MM.1S (cell line): ENCODE results near the gene PTPRJ.
A peak's percentile ranks its signal among the peaks of the same experiment; 100 is the strongest.

ENCODE experiments used
- DNase-seq: peaks from one replicate; pipeline ENCODE4 v3.0.0-alpha.2; 2015
- H2AFZ ChIP-seq: fragments of 300-600 bp; sonication (generic); 2 replicates; pipeline ENCODE4 v1.6.0; 2016; ENCODE audit warnings: antibody characterized with exemption, low read length
- H3F3A ChIP-seq: fragments of 300-600 bp; sonication (generic); 2 replicates; pipeline ENCODE4 v1.6.1; 2016; ENCODE audit warnings: mild to moderate bottlenecking, antibody characterized with exemption, low read length, moderate library complexity, mixed read lengths; ENCODE audit not compliant: insufficient read depth
- H3K27ac ChIP-seq: fragments of 300-600 bp; sonication (generic); 2 replicates; pipeline ENCODE4 v1.5.1; 2016; ENCODE audit warnings: mild to moderate bottlenecking, low read length
- H3K27me3 ChIP-seq: fragments of 300-600 bp; sonication (generic); replicated peaks from 2 replicates; pipeline ENCODE4 v1.6.0; 2016; ENCODE audit warnings: low read length; ENCODE audit not compliant: insufficient read depth
- H3K36me3 ChIP-seq: fragments of 300-600 bp; sonication (generic); replicated peaks from 2 replicates; pipeline ENCODE4 v1.6.1; 2016; ENCODE audit warnings: mild to moderate bottlenecking, low read length, mixed read lengths; ENCODE audit not compliant: insufficient read depth
- H3K4me1 ChIP-seq: fragments of 300-600 bp; sonication (generic); 2 replicates; pipeline ENCODE4 v1.6.1; 2016; ENCODE audit warnings: low read length, mixed read lengths
- H3K4me2 ChIP-seq: fragments of 300-600 bp; sonication (generic); 2 replicates; pipeline ENCODE4 v1.6.0; 2016; ENCODE audit warnings: low read depth, low read length
- H3K4me3 ChIP-seq: fragments of 300-600 bp; sonication (generic); 2 replicates; pipeline ENCODE4 v1.5.1; 2016; ENCODE audit warnings: low read length, mixed read lengths
- H3K79me2 ChIP-seq: fragments of 300-600 bp; sonication (generic); 2 replicates; pipeline ENCODE4 v1.6.1; 2016; ENCODE audit warnings: mixed run types, low read length, mixed read lengths
- H3K9ac ChIP-seq: fragments of 300-600 bp; sonication (generic); 2 replicates; pipeline ENCODE4 v1.6.1; 2016; ENCODE audit warnings: low read length, mixed read lengths
- H3K9me2 ChIP-seq: fragments of 300-600 bp; sonication (generic); replicated peaks from 2 replicates; pipeline ENCODE4 v1.6.1; 2016; ENCODE audit warnings: mild to moderate bottlenecking, low read length, mixed read lengths; ENCODE audit not compliant: insufficient read depth
- H3K9me3 ChIP-seq: fragments of 300-600 bp; sonication (generic); replicated peaks from 2 replicates; pipeline ENCODE4 v1.6.1; 2016; ENCODE audit warnings: mild to moderate bottlenecking, low read length, mixed read lengths; ENCODE audit not compliant: insufficient read depth
- H4K20me1 ChIP-seq: fragments of 300-600 bp; sonication (generic); 2 replicates; pipeline ENCODE4 v1.6.1; 2016; ENCODE audit warnings: mild to moderate bottlenecking, low read length, moderate library complexity, mixed read lengths; ENCODE audit not compliant: insufficient read depth
- EZH2 ChIP-seq: fragments of 300-600 bp; sonication (generic); optimal IDR thresholded peaks from 2 replicates; pipeline ENCODE3; 2017; ENCODE audit warnings: low read depth, mild to moderate bottlenecking, antibody characterized with exemption, low read length, mixed read lengths
- EZH2phosphoT487 ChIP-seq: fragments of 300-600 bp; sonication (generic); IDR thresholded peaks from 2 replicates; pipeline ENCODE4 v1.6.1; 2018; ENCODE audit warnings: antibody characterized with exemption, low read length
- TF ChIP-seq, protein P1 (sequence below): fragments of 300-600 bp; sonication (generic); IDR thresholded peaks from 2 replicates; pipeline ENCODE4 v1.5.1; 2016; ENCODE audit warnings: antibody characterized with exemption, low read length, mixed read lengths

Gene PTPRJ

DNA sequence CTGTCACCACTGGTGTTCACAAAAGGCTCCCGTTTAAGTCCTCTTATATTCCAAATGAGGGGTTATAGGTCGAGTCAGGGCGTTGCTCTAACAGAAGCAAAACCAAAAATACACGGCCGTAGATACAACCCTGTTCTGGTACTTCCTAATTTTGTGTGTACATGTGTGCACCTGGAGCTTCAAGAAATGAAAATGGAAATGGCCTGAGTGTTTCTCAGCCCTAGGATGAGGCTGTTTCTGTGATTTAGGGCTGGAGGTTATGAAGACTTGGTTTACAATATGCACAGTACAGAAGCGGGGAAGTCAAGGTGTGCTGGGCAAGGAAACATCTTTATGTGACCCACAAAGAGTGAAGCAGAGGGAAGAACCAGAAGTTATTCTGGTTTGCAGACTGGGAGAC, 125.8 kb downstream of the PTPRJ start:
- H3K79me2 ChIP-seq = no peaks in the 10 kb centered on the region
- DNase-seq = peak; percentile 67
- H4K20me1 ChIP-seq = no peaks in the 10 kb centered on the region
- H3F3A ChIP-seq = peaks cover 27% of the 10 kb centered on the region
- H2AFZ ChIP-seq = peak overlapping the region; percentile 43
- H3K9ac ChIP-seq = no peak overlapping the region
- peaks cover 41% of the 10 kb centered on the region for H3K4me1 ChIP-seq
- no peaks in the 10 kb centered on the region for H3K9me2 ChIP-seq
- no peaks in the 10 kb centered on the region for H3K36me3 ChIP-seq
- TF ChIP-seq EZH2phosphoT487 (no peak), EZH2 (no peak)
- TF ChIP-seq, protein P1, sequence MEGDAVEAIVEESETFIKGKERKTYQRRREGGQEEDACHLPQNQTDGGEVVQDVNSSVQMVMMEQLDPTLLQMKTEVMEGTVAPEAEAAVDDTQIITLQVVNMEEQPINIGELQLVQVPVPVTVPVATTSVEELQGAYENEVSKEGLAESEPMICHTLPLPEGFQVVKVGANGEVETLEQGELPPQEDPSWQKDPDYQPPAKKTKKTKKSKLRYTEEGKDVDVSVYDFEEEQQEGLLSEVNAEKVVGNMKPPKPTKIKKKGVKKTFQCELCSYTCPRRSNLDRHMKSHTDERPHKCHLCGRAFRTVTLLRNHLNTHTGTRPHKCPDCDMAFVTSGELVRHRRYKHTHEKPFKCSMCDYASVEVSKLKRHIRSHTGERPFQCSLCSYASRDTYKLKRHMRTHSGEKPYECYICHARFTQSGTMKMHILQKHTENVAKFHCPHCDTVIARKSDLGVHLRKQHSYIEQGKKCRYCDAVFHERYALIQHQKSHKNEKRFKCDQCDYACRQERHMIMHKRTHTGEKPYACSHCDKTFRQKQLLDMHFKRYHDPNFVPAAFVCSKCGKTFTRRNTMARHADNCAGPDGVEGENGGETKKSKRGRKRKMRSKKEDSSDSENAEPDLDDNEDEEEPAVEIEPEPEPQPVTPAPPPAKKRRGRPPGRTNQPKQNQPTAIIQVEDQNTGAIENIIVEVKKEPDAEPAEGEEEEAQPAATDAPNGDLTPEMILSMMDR = no peak
- H3K4me3 ChIP-seq = peak overlapping the region; percentile 17
- no peaks in the 10 kb centered on the region for H3K27me3 ChIP-seq
- peak overlapping the region; percentile 51 for H3K4me2 ChIP-seq
- peak overlapping the region; percentile 60; the same call in 1 of the 2 replicates for H3K27ac ChIP-seq
- no peaks in the 10 kb centered on the region for H3K9me3 ChIP-seq

- Histone ChIP-seq H3K79me2 (no peaks in the 10 kb centered on the region), H3K9me2 (no peaks in the 10 kb centered on the region), H3K4me3 (0 out of 2 replicates have a peak overlapping the region, but pooled peaks have one; percentile 30), H3K27me3 (no peaks in the 10 kb centered on the region), H3K4me2 (peak overlapping the region; percentile 49), H4K20me1 (no peaks in the 10 kb centered on the region), H3F3A (peaks cover 27% of the 10 kb centered on the region), H3K27ac (peak overlapping the region; percentile 60; the same call in 1 of the 2 replicates), H3K36me3 (no peaks in the 10 kb centered on the region), H3K4me1 (peaks cover 41% of the 10 kb centered on the region), H2AFZ (no peak overlapping the region), H3K9me3 (no peaks in the 10 kb centered on the region), H3K9ac (no peak overlapping the region)
- peak; percentile 76 for DNase-seq
- no peak for TF ChIP-seq EZH2phosphoT487
- no peak for TF ChIP-seq EZH2
- TF ChIP-seq, protein P1 = no peak
Observed at GRCh38 chr11:48107188-48107704, 126.9 kb downstream of the PTPRJ start.

GRCh38 chr11:48108231-48109045, 128.1 kb downstream of the PTPRJ start:
- Histone ChIP-seq H3K4me3 (no peak overlapping the region), H3K27ac (no peak overlapping the region), H3K9me3 (no peaks in the 10 kb centered on the region), H4K20me1 (no peaks in the 10 kb centered on the region), H3K79me2 (no peaks in the 10 kb centered on the region), H3K27me3 (no peaks in the 10 kb centered on the region), H3K4me1 (peaks cover 41% of the 10 kb centered on the region), H2AFZ (no peak overlapping the region), H3K9me2 (no peaks in the 10 kb centered on the region), H3K4me2 (no peak overlapping the region), H3K9ac (no peak overlapping the region), H3K36me3 (no peaks in the 10 kb centered on the region), H3F3A (peaks cover 27% of the 10 kb centered on the region)
- TF ChIP-seq, protein P1 = no peak
- TF ChIP-seq EZH2phosphoT487 (no peak), EZH2 (no peak)
- DNase-seq = no peak
